Measurements from ENCODE around the gene MYO10. TPM values are rescaled to one million over a fixed set of nuclear protein-coding genes. Genes with fewer than 3 reads are reported as not detected.

The MYO10 gene
- total RNA-seq, 1 donor from 2014 or later = 1.0 TPM

GRCh38 chr5:16920109-16920816 lies 15.8 kb downstream of the MYO10 start:
- H3K4me1 Mint-ChIP-seq (ENCODE audit: low read depth) = peaks cover 7% of the 10 kb centered on the region
- DNase-seq (ENCODE audit: low spot score) = no peak
- no peaks in the 10 kb centered on the region for H3K9me3 Mint-ChIP-seq
- H3K27ac Mint-ChIP-seq = no peak overlapping the region
- H3K27me3 Mint-ChIP-seq (ENCODE audit: low read depth) = no peaks in the 10 kb centered on the region
- intact Hi-C loops (cut with micrococcal nuclease) = no loop called here
- no peaks in the 10 kb centered on the region for H3K36me3 Mint-ChIP-seq (ENCODE audit: low read depth)
- H3K4me3 Mint-ChIP-seq (ENCODE audit: low read depth) = no peak overlapping the region

GRCh38 chr5:16918891-16919671 lies 17.0 kb downstream of the MYO10 start:
- Mint-ChIP-seq H3K36me3 (ENCODE audit: low read depth) (no peaks in the 10 kb centered on the region), H3K4me1 (ENCODE audit: low read depth) (peaks cover 7% of the 10 kb centered on the region), H3K9me3 (no peaks in the 10 kb centered on the region), H3K27ac (no peak overlapping the region), H3K4me3 (ENCODE audit: low read depth) (no peak overlapping the region), H3K27me3 (ENCODE audit: low read depth) (no peaks in the 10 kb centered on the region)
- intact Hi-C loops (cut with micrococcal nuclease) = no loop called here
- DNase-seq (ENCODE audit: low spot score) = no peak

DNA sequence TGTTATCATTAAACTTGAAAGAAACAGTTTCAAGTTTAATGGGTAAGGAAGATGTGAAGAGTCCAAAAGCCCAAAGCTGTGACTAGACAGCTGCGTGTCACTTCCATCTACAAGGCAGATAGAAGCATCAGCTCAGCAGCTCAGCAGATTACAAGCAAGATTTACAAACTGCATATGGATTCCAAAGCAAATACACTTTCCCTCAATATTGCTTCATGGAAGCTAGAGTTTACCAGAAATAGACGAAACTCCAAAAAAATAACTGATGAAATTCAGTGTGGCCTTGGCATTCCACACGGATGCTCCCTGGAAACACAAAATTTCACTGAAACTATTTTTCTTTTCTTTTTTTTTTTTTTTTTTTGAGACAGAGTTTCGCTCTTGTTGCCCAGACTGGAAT lies 17.9 kb downstream of the MYO10 start:
- Mint-ChIP-seq H3K27ac (no peak overlapping the region), H3K4me1 (ENCODE audit: low read depth) (peaks cover 12% of the 10 kb centered on the region), H3K4me3 (ENCODE audit: low read depth) (no peak overlapping the region), H3K9me3 (no peaks in the 10 kb centered on the region), H3K36me3 (ENCODE audit: low read depth) (no peaks in the 10 kb centered on the region), H3K27me3 (ENCODE audit: low read depth) (no peaks in the 10 kb centered on the region)
- intact Hi-C loops (cut with micrococcal nuclease) = no loop called here
- DNase-seq (ENCODE audit: low spot score) = no peak

DNA sequence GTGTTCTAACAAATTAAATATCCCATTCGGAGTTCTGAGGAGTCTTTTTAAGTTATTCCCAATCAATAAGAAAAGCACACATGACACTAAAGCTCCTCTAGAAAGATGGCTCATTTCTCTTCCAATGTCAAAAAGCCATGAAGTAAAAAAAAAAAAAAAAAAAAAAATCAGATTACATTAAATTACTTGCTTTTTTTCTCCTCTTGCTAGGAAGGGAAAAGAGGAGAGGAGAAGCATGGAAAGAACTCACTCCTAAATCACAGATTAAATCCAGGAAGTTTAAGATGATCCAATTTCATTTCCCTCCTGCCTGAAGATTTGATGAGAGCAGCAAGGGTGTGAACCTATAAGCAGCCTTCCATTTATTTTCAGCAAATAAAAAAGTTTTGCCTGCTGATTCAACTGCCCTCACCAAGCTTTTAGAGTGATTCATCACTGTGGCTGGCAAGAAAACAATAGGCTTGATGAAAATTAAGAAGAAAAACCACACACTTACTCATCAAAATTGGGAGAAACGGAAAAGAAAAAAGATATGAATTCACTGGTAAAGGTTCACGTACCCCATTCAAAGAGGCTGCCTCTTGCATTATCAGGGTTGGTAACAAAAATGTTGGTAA lies 19.7 kb downstream of the MYO10 start:
- H3K4me1 Mint-ChIP-seq (ENCODE audit: low read depth) = peaks cover 13% of the 10 kb centered on the region
- H3K9me3 Mint-ChIP-seq = no peaks in the 10 kb centered on the region
- intact Hi-C loops (cut with micrococcal nuclease) = no loop called here
- no peak overlapping the region for H3K4me3 Mint-ChIP-seq (ENCODE audit: low read depth)
- no peak overlapping the region for H3K27ac Mint-ChIP-seq
- no peak for DNase-seq (ENCODE audit: low spot score)
- H3K36me3 Mint-ChIP-seq (ENCODE audit: low read depth) = no peaks in the 10 kb centered on the region
- no peaks in the 10 kb centered on the region for H3K27me3 Mint-ChIP-seq (ENCODE audit: low read depth)

- no peak overlapping the region for H3K4me3 Mint-ChIP-seq (ENCODE audit: low read depth)
- no peaks in the 10 kb centered on the region for H3K36me3 Mint-ChIP-seq (ENCODE audit: low read depth)
- H3K4me1 Mint-ChIP-seq (ENCODE audit: low read depth) = peaks cover 13% of the 10 kb centered on the region
- H3K27me3 Mint-ChIP-seq (ENCODE audit: low read depth) = no peaks in the 10 kb centered on the region
- DNase-seq (ENCODE audit: low spot score) = no peak
- intact Hi-C loops (cut with micrococcal nuclease) = no loop called here
- H3K9me3 Mint-ChIP-seq = no peaks in the 10 kb centered on the region
- H3K27ac Mint-ChIP-seq = no peak overlapping the region
Observed at GRCh38 chr5:16914584-16914983, 21.5 kb downstream of the MYO10 start.

GRCh38 chr5:16914108-16914435 lies 22.0 kb downstream of the MYO10 start:
- intact Hi-C loops (cut with micrococcal nuclease) = no loop called here
- Mint-ChIP-seq H3K4me1 (ENCODE audit: low read depth) (peaks cover 13% of the 10 kb centered on the region), H3K36me3 (ENCODE audit: low read depth) (no peaks in the 10 kb centered on the region), H3K4me3 (ENCODE audit: low read depth) (no peak overlapping the region), H3K27ac (no peak overlapping the region), H3K27me3 (ENCODE audit: low read depth) (no peaks in the 10 kb centered on the region), H3K9me3 (no peaks in the 10 kb centered on the region)
- DNase-seq (ENCODE audit: low spot score) = no peak

DNA sequence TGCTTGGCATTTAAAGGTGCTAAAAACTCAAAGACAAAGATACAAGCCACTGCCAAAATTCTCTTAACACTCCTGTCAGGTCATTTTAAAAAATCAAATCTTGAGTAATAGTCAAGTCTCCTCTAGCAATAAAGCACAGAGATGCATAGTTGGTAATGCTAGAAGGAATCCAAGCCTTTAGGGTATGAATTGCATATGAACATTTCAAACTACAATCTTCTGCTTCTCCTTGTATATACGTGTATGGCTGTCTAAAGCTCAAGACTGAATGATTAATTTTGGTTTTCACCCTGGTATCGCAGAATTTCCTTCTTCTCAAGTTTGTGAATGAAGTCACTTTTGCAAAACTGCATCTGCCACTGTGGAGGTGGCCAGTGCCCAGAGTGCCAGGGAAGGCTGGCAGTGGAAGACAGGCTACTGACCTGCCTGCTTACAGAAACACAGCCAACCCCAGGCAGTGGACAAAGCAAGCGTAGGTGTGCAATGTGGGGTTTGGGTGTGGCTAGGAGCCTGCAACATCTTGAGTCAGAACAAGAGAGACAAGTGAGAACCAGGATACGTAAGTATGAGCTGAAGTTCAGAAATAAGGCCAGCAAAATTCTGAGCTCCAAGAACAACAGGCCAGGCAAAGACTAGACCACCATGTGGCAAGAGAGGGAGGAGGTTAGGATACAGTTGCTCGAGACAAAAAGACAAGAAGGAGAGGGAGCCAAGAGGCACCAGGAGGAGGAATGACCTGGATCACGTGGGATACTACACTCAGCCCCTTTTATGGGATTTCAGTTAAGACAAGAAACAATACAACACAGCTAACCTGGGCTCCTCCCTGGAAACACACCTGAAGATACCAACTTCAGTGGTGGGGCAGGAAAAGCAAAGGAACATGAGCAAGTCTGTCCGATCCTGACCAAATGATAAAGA lies 22.6 kb downstream of the MYO10 start:
- peaks cover 13% of the 10 kb centered on the region for H3K4me1 Mint-ChIP-seq (ENCODE audit: low read depth)
- no peaks in the 10 kb centered on the region for H3K36me3 Mint-ChIP-seq (ENCODE audit: low read depth)
- intact Hi-C loops (cut with micrococcal nuclease) = no loop called here
- peak overlapping the region; percentile 54 for H3K27ac Mint-ChIP-seq
- no peaks in the 10 kb centered on the region for H3K27me3 Mint-ChIP-seq (ENCODE audit: low read depth)
- H3K4me3 Mint-ChIP-seq (ENCODE audit: low read depth) = no peak overlapping the region
- H3K9me3 Mint-ChIP-seq = peaks cover 3% of the 10 kb centered on the region
- DNase-seq (ENCODE audit: low spot score) = no peak

DNA sequence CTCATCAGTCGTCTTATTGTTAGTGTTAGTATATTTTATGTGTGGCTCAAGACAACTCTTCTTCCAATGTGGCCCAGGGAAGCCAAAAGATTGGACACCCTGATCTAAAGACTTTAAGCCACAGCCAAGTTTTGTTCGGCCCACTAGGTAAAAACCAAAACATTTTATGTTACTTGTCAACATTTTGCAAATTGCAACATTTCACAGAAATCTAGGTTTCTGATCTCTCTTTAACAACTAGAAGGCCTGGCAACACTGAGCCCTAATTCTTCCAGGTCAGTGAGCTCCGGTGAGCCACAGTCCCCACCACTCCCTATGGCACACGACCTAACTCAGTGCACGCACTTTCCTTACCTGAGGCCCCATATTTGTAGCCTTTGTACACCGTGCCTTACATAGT lies 24.0 kb downstream of the MYO10 start:
- H3K27me3 Mint-ChIP-seq (ENCODE audit: low read depth) = no peaks in the 10 kb centered on the region
- no peaks in the 10 kb centered on the region for H3K36me3 Mint-ChIP-seq (ENCODE audit: low read depth)
- H3K27ac Mint-ChIP-seq = no peak overlapping the region
- no peak for DNase-seq (ENCODE audit: low spot score)
- intact Hi-C loops (cut with micrococcal nuclease) = no loop called here
- H3K4me3 Mint-ChIP-seq (ENCODE audit: low read depth) = no peak overlapping the region
- H3K4me1 Mint-ChIP-seq (ENCODE audit: low read depth) = peaks cover 13% of the 10 kb centered on the region
- peaks cover 3% of the 10 kb centered on the region for H3K9me3 Mint-ChIP-seq

DNA sequence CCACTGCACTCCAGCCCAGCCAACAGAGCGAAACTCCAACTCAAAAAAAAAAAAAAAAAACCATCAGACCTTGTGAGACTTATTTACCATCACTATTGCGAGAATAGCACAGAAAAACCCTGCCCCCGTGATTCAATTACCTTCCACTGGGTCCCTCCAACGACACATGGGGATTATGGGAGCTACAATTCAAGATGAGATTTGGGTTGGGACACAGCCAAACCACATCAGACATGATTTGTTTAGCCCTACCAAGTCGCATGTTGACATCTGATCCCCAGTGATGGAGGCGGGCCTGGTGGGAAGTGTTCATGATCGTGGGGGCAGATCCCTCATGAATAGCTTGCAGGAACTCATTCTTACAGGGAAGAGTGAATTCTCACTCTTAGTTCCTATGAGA lies 26.6 kb downstream of the MYO10 start:
- intact Hi-C loops (cut with micrococcal nuclease) = no loop called here
- peaks cover 6% of the 10 kb centered on the region for H3K4me1 Mint-ChIP-seq (ENCODE audit: low read depth)
- no peak for DNase-seq (ENCODE audit: low spot score)

GRCh38 chr5:16907270-16907669 lies 28.8 kb downstream of the MYO10 start:
- H3K9me3 Mint-ChIP-seq = peaks cover 3% of the 10 kb centered on the region
- H3K27me3 Mint-ChIP-seq (ENCODE audit: low read depth) = no peaks in the 10 kb centered on the region
- no peaks in the 10 kb centered on the region for H3K4me1 Mint-ChIP-seq (ENCODE audit: low read depth)

More for the DNA sequence above, 26.6 kb downstream of the MYO10 start:
- H3K27me3 Mint-ChIP-seq (ENCODE audit: low read depth) = no peaks in the 10 kb centered on the region
- H3K27ac Mint-ChIP-seq = no peak overlapping the region
- peaks cover 3% of the 10 kb centered on the region for H3K9me3 Mint-ChIP-seq
- H3K36me3 Mint-ChIP-seq (ENCODE audit: low read depth) = no peaks in the 10 kb centered on the region
- no peak overlapping the region for H3K4me3 Mint-ChIP-seq (ENCODE audit: low read depth)

GRCh38 chr5:16906255-16906654 lies 29.8 kb downstream of the MYO10 start:
- Mint-ChIP-seq H3K27ac (no peak overlapping the region), H3K4me3 (ENCODE audit: low read depth) (no peak overlapping the region), H3K36me3 (ENCODE audit: low read depth) (no peaks in the 10 kb centered on the region), H3K27me3 (ENCODE audit: low read depth) (no peaks in the 10 kb centered on the region), H3K9me3 (peaks cover 3% of the 10 kb centered on the region), H3K4me1 (ENCODE audit: low read depth) (no peaks in the 10 kb centered on the region)
- DNase-seq (ENCODE audit: low spot score) = no peak
- intact Hi-C loops (cut with micrococcal nuclease) = no loop called here

More at GRCh38 chr5:16907270-16907669, 28.8 kb downstream of the MYO10 start:
- Mint-ChIP-seq H3K4me3 (ENCODE audit: low read depth) (no peak overlapping the region), H3K27ac (no peak overlapping the region), H3K36me3 (ENCODE audit: low read depth) (no peaks in the 10 kb centered on the region)
- intact Hi-C loops (cut with micrococcal nuclease) = no loop called here
- no peak for DNase-seq (ENCODE audit: low spot score)

GRCh38 chr5:16903480-16904300 lies 32.4 kb downstream of the MYO10 start:
- Mint-ChIP-seq H3K9me3 (peaks cover 2% of the 10 kb centered on the region), H3K27ac (no peak overlapping the region)

More at GRCh38 chr5:16903480-16904300, 32.4 kb downstream of the MYO10 start:
- Mint-ChIP-seq H3K36me3 (ENCODE audit: low read depth) (no peaks in the 10 kb centered on the region), H3K27me3 (ENCODE audit: low read depth) (no peaks in the 10 kb centered on the region), H3K4me1 (ENCODE audit: low read depth) (no peaks in the 10 kb centered on the region), H3K4me3 (ENCODE audit: low read depth) (no peak overlapping the region)
- intact Hi-C loops (cut with micrococcal nuclease) = no loop called here
- DNase-seq (ENCODE audit: low spot score) = no peak

All from activated T-helper 2 cell treated with anti-CD3 and anti-CD28 coated beads, Interferon-gamma antibody, Interleukin-2, Interleukin-4, amounts not matched to agents 10 μg/mL and 5 μg/mL and 100 μg/mL, durations not matched to agents 14 hours and 24 hours and 36 hours (primary cell).